Liver (tissue), 9 donors: ENCODE data around the gene RIT2. TPM values are rescaled to one million over a fixed set of nuclear protein-coding genes. Genes with fewer than 3 reads are reported as not detected.

Experiments
- DNase-seq: peaks from one replicate; pipeline ENCODE4 v3.0.0-alpha.2; 2017; ENCODE audit warnings: low spot score
- H3K27ac ChIP-seq, 2 donors: one replicate each; pipeline ENCODE4 v1.7.0; 2013; ENCODE audit warnings: inconsistent platforms in 2 of 2, low read length in 2 of 2, control low read depth in 1 of 2, low read depth in 1 of 2, mild to moderate bottlenecking in 1 of 2
- H3K27me3 ChIP-seq, 4 donors: one replicate each; pipeline versions ENCODE4 v1.6.1 to v1.7.0; 2013; ENCODE audit warnings: low read length in 3 of 4, inconsistent platforms in 1 of 4, mild to moderate bottlenecking in 1 of 4, moderate library complexity in 1 of 4; ENCODE audit not compliant: control insufficient read depth in 4 of 4, insufficient read depth in 4 of 4
- H3K36me3 ChIP-seq, 4 donors: one replicate each; pipeline versions ENCODE4 v1.6.1 to v1.7.0; 2013; ENCODE audit warnings: low read length in 3 of 4, mild to moderate bottlenecking in 3 of 4, low read depth in 1 of 4, moderate library complexity in 1 of 4; ENCODE audit not compliant: control insufficient read depth in 4 of 4, insufficient read depth in 3 of 4
- H3K4me1 ChIP-seq, 4 donors: one replicate each; pipeline versions ENCODE4 v1.6.1 to v1.7.0; 2013; ENCODE audit warnings: low read length in 3 of 4, mild to moderate bottlenecking in 3 of 4, moderate library complexity in 1 of 4; ENCODE audit not compliant: control insufficient read depth in 4 of 4, insufficient read depth in 4 of 4
- H3K4me3 ChIP-seq, 3 donors: one replicate each; pipeline versions ENCODE4 v1.6.1 to v1.7.0; 2013; ENCODE audit warnings: low read length in 3 of 3, control low read depth in 1 of 3, low read depth in 1 of 3, mild to moderate bottlenecking in 1 of 3
- H3K9ac ChIP-seq, 2 donors: one replicate each; pipeline ENCODE4 v1.7.0; 2013; ENCODE audit warnings: low read length in 2 of 2, mild to moderate bottlenecking in 2 of 2, moderate library complexity in 2 of 2, control low read depth in 1 of 2, low read depth in 1 of 2
- H3K9me3 ChIP-seq, 4 donors: one replicate each; pipeline versions ENCODE4 v1.6.1 to v1.7.0; 2013; ENCODE audit warnings: low read length in 3 of 4; ENCODE audit not compliant: control insufficient read depth in 4 of 4
- CTCF ChIP-seq: fragments of 150-350 bp; IDR thresholded peaks from 2 replicates; pipeline ENCODE4 v1.5.1; 2017; ENCODE audit warnings: improper control_type of control experiment, low read depth, low read length; ENCODE audit not compliant: missing input control
- EGR1 ChIP-seq, 2 donors: IDR thresholded peaks; 2 replicates each; pipeline ENCODE4 v1.6.1; 2016 to 2018; ENCODE audit warnings: antibody characterized with exemption in 2 of 2, low read depth in 2 of 2
- FOXA1 ChIP-seq: IDR thresholded peaks from 2 replicates; pipeline ENCODE4 v1.6.1; 2016; ENCODE audit warnings: antibody characterized with exemption
- FOXA2 ChIP-seq: IDR thresholded peaks from 2 replicates; pipeline ENCODE4 v1.6.1; 2016; ENCODE audit warnings: antibody characterized with exemption
- GABPA ChIP-seq, 2 donors: IDR thresholded peaks in 1 of 2; conservative IDR thresholded peaks in 1 of 2; 2 replicates each; pipeline ENCODE4 v1.6.1; 2016; ENCODE audit warnings: antibody characterized with exemption in 2 of 2, mild to moderate bottlenecking in 1 of 2, moderate library complexity in 1 of 2
- HNF4A ChIP-seq, 2 donors: conservative IDR thresholded peaks; 2 replicates each; pipeline ENCODE4 v1.6.1; 2016; ENCODE audit warnings: antibody characterized with exemption in 2 of 2, mild to moderate bottlenecking in 2 of 2
- HNF4G ChIP-seq: IDR thresholded peaks from 2 replicates; pipeline ENCODE4 v1.6.1; 2016; ENCODE audit warnings: antibody characterized with exemption
- JUND ChIP-seq, 2 donors: IDR thresholded peaks; 2 replicates each; pipeline ENCODE4 v1.6.1; 2016; ENCODE audit warnings: antibody characterized with exemption in 2 of 2
- MAX ChIP-seq: IDR thresholded peaks from 2 replicates; pipeline ENCODE4 v1.6.1; 2016; ENCODE audit warnings: antibody characterized with exemption
- NR2F2 ChIP-seq: IDR thresholded peaks from 2 replicates; pipeline ENCODE4 v1.6.1; 2016; ENCODE audit warnings: antibody characterized with exemption
- RAD21 ChIP-seq, 2 donors: IDR thresholded peaks; 2 replicates each; pipeline ENCODE4 v1.6.1; 2016; ENCODE audit warnings: antibody characterized with exemption in 2 of 2, mild to moderate bottlenecking in 2 of 2
- REST ChIP-seq: IDR thresholded peaks from 2 replicates; pipeline ENCODE4 v1.6.1; 2016; ENCODE audit warnings: antibody characterized with exemption, mild to moderate bottlenecking
- RXRA ChIP-seq, 2 donors: IDR thresholded peaks; 2 replicates each; pipeline ENCODE4 v1.6.1; 2017 to 2018; ENCODE audit warnings: antibody characterized with exemption in 2 of 2, mild to moderate bottlenecking in 1 of 2
- SP1 ChIP-seq: IDR thresholded peaks from 2 replicates; pipeline ENCODE4 v1.6.1; 2018; ENCODE audit warnings: antibody characterized with exemption, mild to moderate bottlenecking
- TAF1 ChIP-seq: conservative IDR thresholded peaks from 2 replicates; pipeline ENCODE4 v1.6.1; 2016; ENCODE audit warnings: antibody characterized with exemption, mild to moderate bottlenecking
- YY1 ChIP-seq: IDR thresholded peaks from 2 replicates; pipeline ENCODE4 v1.6.1; 2016; ENCODE audit warnings: antibody characterized with exemption, mild to moderate bottlenecking
- WGBS: extraction: QIAGEN DNeasy Blood & Tissue Kit; methylation state at CpG from one replicate; pipeline ENCODE4 v1.1.7; 2013; 5-methylcytosine and 5-hydroxymethylcytosine counted together
- polyA plus RNA-seq, 2 donors: library from polyadenylated mRNA; stranded (reverse) in 1 of 2; unstranded in 1 of 2; fragments of 200-250 nt in 1 of 2; fragments of >200 nt in 1 of 2; fragmentation: Nextera tagmentation in 1 of 2; extraction: Ambion mirVana in 1 of 2; gene quantifications; one replicate each; pipeline versions ENCODE4 v1.2.1 to v1.2.3, GENCODE V29; 2013 to 2015
- total RNA-seq, 2 donors: library from RNA; depleted of rRNA; stranded (reverse); fragments of >200 nt; gene quantifications; one replicate each; pipeline ENCODE4 v1.2.3, GENCODE V29; 2014
- TF ChIP-seq, protein P1 (sequence below): IDR thresholded peaks from 2 replicates; pipeline ENCODE4 v1.6.1; 2016; ENCODE audit warnings: antibody characterized with exemption
- TF ChIP-seq, protein P2 (sequence below): IDR thresholded peaks from 2 replicates; pipeline ENCODE4 v1.6.1; 2016; ENCODE audit warnings: antibody characterized with exemption
- donor health status: healthy.
- donor health status: healthy.
- donor health status: healthy.
- donor health status: healthy.
- donor health status: healthy.

RIT2 gene
- total and polyA plus RNA-seq, 4 donors, result not detected

GRCh38 chr18:43009674-43010073 is 105.8 kb downstream of the RIT2 start:
- no peaks in the 10 kb centered on the region for H3K27me3 ChIP-seq
- no peaks in the 10 kb centered on the region for H3K36me3 ChIP-seq
- no peak for DNase-seq
- H3K9ac ChIP-seq, result no peak overlapping the region
- no peak overlapping the region for H3K27ac ChIP-seq
- H3K4me3 ChIP-seq, result no peak overlapping the region
- WGBS, result 68% methylated on average over 5 of the region's 5 CpGs
- TF ChIP-seq CTCF (no peak), FOXA1 (no peak), JUND (IDR thresholded peaks at IDR 0.05) (no peak), TAF1 (no peak)
- no peaks in the 10 kb centered on the region for H3K4me1 ChIP-seq
- H3K9me3 ChIP-seq, result no peaks in the 10 kb centered on the region

- H3K27ac ChIP-seq, result no peak overlapping the region
- TF ChIP-seq FOXA1, result no peak
- TF ChIP-seq, protein P1, sequence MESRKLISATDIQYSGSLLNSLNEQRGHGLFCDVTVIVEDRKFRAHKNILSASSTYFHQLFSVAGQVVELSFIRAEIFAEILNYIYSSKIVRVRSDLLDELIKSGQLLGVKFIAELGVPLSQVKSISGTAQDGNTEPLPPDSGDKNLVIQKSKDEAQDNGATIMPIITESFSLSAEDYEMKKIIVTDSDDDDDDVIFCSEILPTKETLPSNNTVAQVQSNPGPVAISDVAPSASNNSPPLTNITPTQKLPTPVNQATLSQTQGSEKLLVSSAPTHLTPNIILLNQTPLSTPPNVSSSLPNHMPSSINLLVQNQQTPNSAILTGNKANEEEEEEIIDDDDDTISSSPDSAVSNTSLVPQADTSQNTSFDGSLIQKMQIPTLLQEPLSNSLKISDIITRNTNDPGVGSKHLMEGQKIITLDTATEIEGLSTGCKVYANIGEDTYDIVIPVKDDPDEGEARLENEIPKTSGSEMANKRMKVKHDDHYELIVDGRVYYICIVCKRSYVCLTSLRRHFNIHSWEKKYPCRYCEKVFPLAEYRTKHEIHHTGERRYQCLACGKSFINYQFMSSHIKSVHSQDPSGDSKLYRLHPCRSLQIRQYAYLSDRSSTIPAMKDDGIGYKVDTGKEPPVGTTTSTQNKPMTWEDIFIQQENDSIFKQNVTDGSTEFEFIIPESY, result no peak
- no peak for TF ChIP-seq NR2F2
- no peak for TF ChIP-seq HNF4G
- no peak for TF ChIP-seq RXRA (IDR thresholded peaks at IDR 0.05)
- TF ChIP-seq EGR1 (IDR thresholded peaks at IDR 0.05; ENCODE audit: low read depth in 2 of 2), result no peak
- TF ChIP-seq TAF1, result no peak
- TF ChIP-seq, protein P2, sequence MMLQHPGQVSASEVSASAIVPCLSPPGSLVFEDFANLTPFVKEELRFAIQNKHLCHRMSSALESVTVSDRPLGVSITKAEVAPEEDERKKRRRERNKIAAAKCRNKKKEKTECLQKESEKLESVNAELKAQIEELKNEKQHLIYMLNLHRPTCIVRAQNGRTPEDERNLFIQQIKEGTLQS, result no peak
- TF ChIP-seq YY1, result no peak
- no peak for TF ChIP-seq CTCF
- no peak for TF ChIP-seq HNF4A (conservative IDR thresholded peaks at IDR 0.05)
- no peak for TF ChIP-seq FOXA2
- TF ChIP-seq GABPA (IDR thresholded peaks at IDR 0.05 in 1 of 2, conservative IDR thresholded peaks at IDR 0.05 in 1 of 2), result no peak
- TF ChIP-seq RAD21 (IDR thresholded peaks at IDR 0.05), result no peak
- no peak for TF ChIP-seq REST
- no peak for TF ChIP-seq SP1
- TF ChIP-seq MAX, result no peak
- no peaks in the 10 kb centered on the region for H3K9me3 ChIP-seq
- no peak for DNase-seq
- no peaks in the 10 kb centered on the region for H3K4me1 ChIP-seq
- no peak overlapping the region for H3K9ac ChIP-seq
- no peak overlapping the region for H3K4me3 ChIP-seq
- no peaks in the 10 kb centered on the region for H3K27me3 ChIP-seq
- H3K36me3 ChIP-seq, result no peaks in the 10 kb centered on the region
- 73% methylated on average over 2 of the region's 2 CpGs for WGBS
Observed at GRCh38 chr18:43007365-43007764, 108.1 kb downstream of the RIT2 start.
